CD4-positive, alpha-beta T cell (primary cell): ENCODE results near the gene CATSPER1. TPM values are rescaled to one million over a fixed set of nuclear protein-coding genes. Genes with fewer than 3 reads are reported as not detected.

Experiments used
- ATAC-seq: fragments of 200-7000 bp; cut with Tn5 transposase; one replicate; pipeline ENCODE4 v1.10.0; 2022; ENCODE audit warnings: mild to moderate bottlenecking; ENCODE audit not compliant: poor library complexity
- CTCF ChIA-PET: fragments of 350-600 bp; sonication (Branson Sonifier 250); formaldehyde crosslinking; loops from one replicate; lab custom pipeline; 2021; ENCODE audit warnings: antibody characterized with exemption, inconsistent platforms; lab: Charles Lee
- POLR2A ChIA-PET: fragments of 350-600 bp; sonication (Branson Sonifier 250); formaldehyde crosslinking; loops from one replicate; lab custom pipeline; 2021; ENCODE audit warnings: antibody characterized with exemption, inconsistent platforms; lab: Charles Lee
- DNase-seq, 14 experiments: peaks; one replicate each; pipeline ENCODE4 v3.0.0-alpha.2; 2013 to 2020; ENCODE audit warnings: mixed read lengths in 2 of 14
- H3K27ac ChIP-seq, 2 donors: one replicate each; pipeline versions ENCODE4 v1.5.1 to v1.7.0; 2013; ENCODE audit warnings: low read length in 2 of 2, low read depth in 1 of 2, mild to moderate bottlenecking in 1 of 2
- H3K27me3 ChIP-seq, 2 experiments: 1 replicate in 1 of 2; 2 replicates in 1 of 2; pipeline versions ENCODE4 v1.6.1 to v1.7.0; 2013; ENCODE audit warnings: low read length in 2 of 2, control low read depth in 1 of 2, mild to moderate bottlenecking in 1 of 2, moderate library complexity in 1 of 2; ENCODE audit not compliant: insufficient read depth in 2 of 2, control insufficient read depth in 1 of 2
- H3K36me3 ChIP-seq: one replicate; pipeline ENCODE4 v1.6.1; 2013; ENCODE audit warnings: low read length, control low read depth; ENCODE audit not compliant: insufficient read depth
- H3K4me1 ChIP-seq: one replicate; pipeline ENCODE4 v1.6.1; 2013; ENCODE audit warnings: low read length, control low read depth; ENCODE audit not compliant: insufficient read depth
- H3K4me3 ChIP-seq: one replicate; pipeline ENCODE4 v1.5.1; 2013; ENCODE audit warnings: mild to moderate bottlenecking, low read length, moderate library complexity
- H3K9me3 ChIP-seq, 2 experiments: 1 replicate in 1 of 2; 2 replicates in 1 of 2; pipeline versions ENCODE4 v1.6.1 to v1.7.0; 2013; ENCODE audit warnings: low read length in 2 of 2, mild to moderate bottlenecking in 2 of 2, control low read depth in 1 of 2, moderate library complexity in 1 of 2; ENCODE audit not compliant: control insufficient read depth in 1 of 2, insufficient read depth in 1 of 2
- H3K27ac Mint-ChIP-seq: one replicate; pipeline ENCODE4 v1.8.0; 2020; ENCODE audit warnings: mixed read lengths
- H3K27me3 Mint-ChIP-seq: one replicate; pipeline ENCODE4 v1.8.0; 2021; ENCODE audit warnings: mixed read lengths
- H3K36me3 Mint-ChIP-seq: one replicate; pipeline ENCODE4 v1.8.0; 2021; ENCODE audit warnings: low read depth, mixed read lengths
- H3K4me1 Mint-ChIP-seq: one replicate; pipeline ENCODE4 v1.8.0; 2021; ENCODE audit warnings: low read depth, mixed read lengths
- H3K4me3 Mint-ChIP-seq: one replicate; pipeline ENCODE4 v1.8.0; 2020; ENCODE audit warnings: mild to moderate bottlenecking, mixed read lengths
- H3K9me3 Mint-ChIP-seq: one replicate; pipeline ENCODE4 v1.8.0; 2020; ENCODE audit warnings: mixed read lengths
- CTCF ChIP-seq: fragments of 200-600 bp; IDR thresholded peaks from one replicate; pipeline ENCODE4 v1.8.0; 2022; ENCODE audit warnings: antibody characterized with exemption, mild to moderate bottlenecking
- intact Hi-C, 2 experiments: fragments of 100-400 bp; cut with DNase I in 1 of 2; cut with micrococcal nuclease in 1 of 2; formaldehyde crosslinking; loops; one replicate each; pipeline versions ENCODE4 v1.15.1 to v1.9.0; 2023 to 2025; cut with DNase I, micrococcal nuclease
- total RNA-seq, 174 experiments: library from RNA in 2 of 174; stranded (reverse) in 2 of 174; gene quantifications; one replicate each; pipeline ENCODE4 v1.2.3 and lab custom pipeline; 2021 to 2026

The CATSPER1 gene
- total RNA-seq, 2 experiments from 2014 or later = not detected

GRCh38 chr11:66006134-66006890 lies 20.0 kb downstream of the CATSPER1 start:
- peaks cover 22% of the 10 kb centered on the region for H3K4me1 Mint-ChIP-seq
- no peaks in the 10 kb centered on the region for H3K9me3 ChIP-seq
- ATAC-seq = no peak
- peaks cover 36% of the 10 kb centered on the region for H3K36me3 Mint-ChIP-seq
- H3K4me3 Mint-ChIP-seq = no peak overlapping the region
- intact Hi-C loops = no loop called here
- no peak for TF ChIP-seq CTCF
- H3K9me3 Mint-ChIP-seq = no peaks in the 10 kb centered on the region
- H3K36me3 ChIP-seq = peaks cover 24% of the 10 kb centered on the region
- CTCF ChIA-PET = no interaction called here
- H3K4me1 ChIP-seq = peaks cover 19% of the 10 kb centered on the region
- peaks cover 5% of the 10 kb centered on the region for H3K27me3 Mint-ChIP-seq
- POLR2A ChIA-PET = no interaction called here
- DNase-seq = no peak
- H3K4me3 ChIP-seq = no peak overlapping the region
- H3K27ac Mint-ChIP-seq = no peak overlapping the region
- H3K27ac ChIP-seq = no peak overlapping the region
- H3K27me3 ChIP-seq = peaks cover 2 to 4% of the 10 kb centered on the region in 2 experiments

- intact Hi-C loops = no loop called here
- Histone ChIP-seq H3K4me3 (no peak overlapping the region), H3K27me3 (no peaks in the 10 kb centered on the region), H3K4me1 (peaks cover 39% of the 10 kb centered on the region), H3K27ac (no peak overlapping the region), H3K9me3 (no peaks in the 10 kb centered on the region), H3K36me3 (peaks cover 37% of the 10 kb centered on the region)
- CTCF ChIA-PET = no interaction called here
- Mint-ChIP-seq H3K27me3 (no peaks in the 10 kb centered on the region), H3K4me1 (peaks cover 37% of the 10 kb centered on the region), H3K4me3 (peak overlapping the region; percentile 56), H3K36me3 (peaks cover 55% of the 10 kb centered on the region), H3K27ac (peak overlapping the region; percentile 36), H3K9me3 (no peaks in the 10 kb centered on the region)
- DNase-seq (no peak), ATAC-seq (no peak)
- TF ChIP-seq CTCF = no peak
- POLR2A ChIA-PET = no interaction called here
Measured at GRCh38 chr11:66004186-66004585, 22.1 kb downstream of the CATSPER1 start.

GRCh38 chr11:66003291-66003690 lies 23.0 kb downstream of the CATSPER1 start:
- H3K4me3 ChIP-seq = peak overlapping the region; percentile 75
- intact Hi-C loops = no loop called here
- H3K4me1 ChIP-seq = peaks cover 39% of the 10 kb centered on the region
- Mint-ChIP-seq H3K27ac (peak overlapping the region; percentile 97), H3K36me3 (peaks cover 64% of the 10 kb centered on the region), H3K9me3 (no peaks in the 10 kb centered on the region), H3K4me1 (peaks cover 44% of the 10 kb centered on the region), H3K27me3 (no peaks in the 10 kb centered on the region), H3K4me3 (peak overlapping the region; percentile 85)
- CTCF ChIA-PET = interaction anchor here (1.0 to 1.4 kb wide), 4 partner anchors 48 to 291 kb away, joined by 3 to 7 read pairs (median 4); partner anchors contain the start of genes CCDC85B, FIBP and KAT5
- no peak for TF ChIP-seq CTCF
- H3K27ac ChIP-seq = peak overlapping the region; percentile 51 to 96
- peaks cover 46% of the 10 kb centered on the region for H3K36me3 ChIP-seq
- no peaks in the 10 kb centered on the region for H3K9me3 ChIP-seq
- H3K27me3 ChIP-seq = no peaks in the 10 kb centered on the region
- POLR2A ChIA-PET = interaction anchor here (0.5 to 1.5 kb wide), 6 partner anchors 49 to 580 kb away, joined by 3 to 33 read pairs (median 6); partner anchors contain the start of genes CFL1, MUS81, NEAT1 and SF3B2
- DNase-seq (no peak), ATAC-seq (no peak)
